Calu3 (cell line): ENCODE results near the gene KBTBD4. TPM values are rescaled to one million over a fixed set of nuclear protein-coding genes. Genes with fewer than 3 reads are reported as not detected.
"Not testable (repeated sequence)": the region's sequence is repeated elsewhere in the genome, so short reads cannot be mapped to it uniquely, and the experiment has no call there.

Experiments used
- BruUV-seq: library from RNA; stranded (reverse); fragments of 400-500 nt; replicated peaks from 2 replicates; lab custom pipeline; 2021; lab: Mats Ljungman, UMichigan
- CTCF ChIA-PET: fragments of 300-600 bp; sonication (Branson Sonifier 250); formaldehyde crosslinking; loops from one replicate; lab custom pipeline; 2022; ENCODE audit warnings: antibody characterized with exemption; lab: Charles Lee
- DNase-seq: peaks from one replicate; pipeline ENCODE4 v3.0.0; 2022
- H3K27ac Mint-ChIP-seq: one replicate; pipeline ENCODE4 v1.8.0; 2022; ENCODE audit warnings: mixed read lengths; ENCODE audit not compliant: unreplicated experiment
- H3K27me3 Mint-ChIP-seq: one replicate; pipeline ENCODE4 v1.8.0; 2022; ENCODE audit warnings: mixed read lengths; ENCODE audit not compliant: unreplicated experiment
- H3K36me3 Mint-ChIP-seq: one replicate; pipeline ENCODE4 v1.8.0; 2022; ENCODE audit warnings: mild to moderate bottlenecking, moderate library complexity, mixed read lengths; ENCODE audit not compliant: insufficient read depth, unreplicated experiment
- H3K4me1 Mint-ChIP-seq: one replicate; pipeline ENCODE4 v1.8.0; 2022; ENCODE audit warnings: mild to moderate bottlenecking, low read depth, mixed read lengths; ENCODE audit not compliant: unreplicated experiment
- H3K4me3 Mint-ChIP-seq: one replicate; pipeline ENCODE4 v1.8.0; 2022; ENCODE audit warnings: mild to moderate bottlenecking, low read depth, moderate library complexity, mixed read lengths; ENCODE audit not compliant: unreplicated experiment
- H3K9me3 Mint-ChIP-seq: one replicate; pipeline ENCODE4 v1.8.0; 2022; ENCODE audit warnings: low read depth, mixed read lengths; ENCODE audit not compliant: unreplicated experiment
- CTCF ChIP-seq: fragments of 200-600 bp; IDR thresholded peaks from one replicate; pipeline ENCODE4 v1.8.0; 2022; ENCODE audit warnings: antibody characterized with exemption; ENCODE audit not compliant: unreplicated experiment
- intact Hi-C: fragments of 100-400 bp; cut with micrococcal nuclease; formaldehyde crosslinking; loops from one replicate; pipeline ENCODE4 v1.10.0; 2022; ENCODE audit not compliant: unreplicated experiment
- total RNA-seq: library from RNA; stranded (reverse); gene quantifications from 2 replicates; pipeline ENCODE4 v1.2.3, GENCODE V29; 2022

Gene KBTBD4
- total RNA-seq, 1 experiment from 2014 or later, result 14.6 TPM

GRCh38 chr11:47558695-47559094 is 20.1 kb downstream of the KBTBD4 start:
- Mint-ChIP-seq H3K4me3 (no peak overlapping the region), H3K27ac (no peak overlapping the region), H3K36me3 (peaks cover 5% of the 10 kb centered on the region), H3K27me3 (no peaks in the 10 kb centered on the region), H3K9me3 (no peaks in the 10 kb centered on the region), H3K4me1 (no peaks in the 10 kb centered on the region)
- BruUV-seq, result no TSS peak
- intact Hi-C loops, result no loop called here
- CTCF ChIA-PET, result no interaction called here
- no peak for DNase-seq
- no peak for TF ChIP-seq CTCF

GRCh38 chr11:47557004-47557403 is 21.8 kb downstream of the KBTBD4 start:
- DNase-seq, H3K27me3 Mint-ChIP-seq, intact Hi-C loops, H3K9me3 Mint-ChIP-seq, H3K4me3 Mint-ChIP-seq, BruUV-seq, H3K4me1 Mint-ChIP-seq, H3K27ac Mint-ChIP-seq: not testable (repeated sequence)
- CTCF ChIA-PET, result interaction anchor here (0.7 kb wide), 1 partner anchor 1675 kb away, joined by 3 read pairs; no protein-coding TSS in a partner anchor
- H3K36me3 Mint-ChIP-seq, result peaks cover 15% of the 10 kb centered on the region

- H3K27me3 Mint-ChIP-seq, result no peaks in the 10 kb centered on the region
- peak overlapping the region; percentile 53 for H3K27ac Mint-ChIP-seq
- CTCF ChIA-PET, result interaction anchor here (0.6 to 1.1 kb wide), 4 partner anchors 11 to 736 kb away, joined by 3 to 4 read pairs (median 4); partner anchors contain the start of gene PTPMT1
- DNase-seq, result no peak
- peak overlapping the region; percentile 90 for H3K4me3 Mint-ChIP-seq
- no peak for TF ChIP-seq CTCF
- peaks cover 14% of the 10 kb centered on the region for H3K4me1 Mint-ChIP-seq
- BruUV-seq, result no TSS peak
- intact Hi-C loops, result loop anchor here (5.0 kb wide), 1 partner anchor 46 kb away; no protein-coding TSS in a partner anchor
- peaks cover 37% of the 10 kb centered on the region for H3K36me3 Mint-ChIP-seq
- H3K9me3 Mint-ChIP-seq, result no peaks in the 10 kb centered on the region
Measured at GRCh38 chr11:47553406-47553743, 25.4 kb downstream of the KBTBD4 start.

- Mint-ChIP-seq H3K4me3 (peak within 1 kb of the TSS; percentile 90), H3K27ac (peak within 1 kb of the TSS; percentile 85), H3K4me1 (peaks cover 14% of the 10 kb centered on the region), H3K9me3 (no peaks in the 10 kb centered on the region), H3K36me3 (peaks cover 40% of the 10 kb centered on the region), H3K27me3 (no peaks in the 10 kb centered on the region)
- peak; percentile 82 for TF ChIP-seq CTCF
- intact Hi-C loops, result loop anchor here (5.0 kb wide), 1 partner anchor 45 kb away; no protein-coding TSS in a partner anchor
- no TSS peak for BruUV-seq
- CTCF ChIA-PET, result interaction anchor here (0.6 to 1.7 kb wide), 9 partner anchors 12 to 736 kb away, joined by 3 to 7 read pairs (median 4); partner anchors contain the start of gene PTPMT1
- peak; percentile 94 for DNase-seq
Measured at GRCh38 chr11:47552566-47553405, 26.0 kb downstream of the KBTBD4 start, which contains the start of gene CELF1. CELF1 (minus strand) TSS chr11:47553132; CDS start chr11:47499523, 53,609 bp downstream.
